HG03060 (cell line): Measurements from ENCODE around the gene SF3A2.

Experiments
- ATAC-seq: cut with Tn5 transposase; IDR thresholded peaks from one replicate; pipeline ENCODE4 v1.9.1; 2021; ENCODE audit warnings: low read depth, moderate number of reproducible peaks; ENCODE audit not compliant: unreplicated experiment

SF3A2 gene

GRCh38 chr19:2226051-2226839, 10.4 kb upstream of the SF3A2 start:
- ATAC-seq: no peak

GRCh38 chr19:2226840-2227360, 9.7 kb upstream of the SF3A2 start:
- ATAC-seq: no peak

- no peak for ATAC-seq
Measured at GRCh38 chr19:2227415-2228156, 9.0 kb upstream of the SF3A2 start.

- ATAC-seq: no peak
Measured at GRCh38 chr19:2228157-2229030, 8.2 kb upstream of the SF3A2 start.

GRCh38 chr19:2229103-2230032, 7.3 kb upstream of the SF3A2 start:
- ATAC-seq: no peak

- no peak for ATAC-seq
Measured at GRCh38 chr19:2230033-2230531, 6.5 kb upstream of the SF3A2 start.

- ATAC-seq: no peak
Measured at GRCh38 chr19:2230807-2231533, 5.7 kb upstream of the SF3A2 start.

GRCh38 chr19:2231621-2232221, 4.9 kb upstream of the SF3A2 start:
- no peak for ATAC-seq

- no peak for ATAC-seq
Measured at GRCh38 chr19:2232286-2233151, 4.1 kb upstream of the SF3A2 start.

GRCh38 chr19:2233601-2234280, 2.9 kb upstream of the SF3A2 start:
- ATAC-seq: no peak

- no peak for ATAC-seq
Measured at GRCh38 chr19:2234996-2235380, 1.6 kb upstream of the SF3A2 start.

GRCh38 chr19:2235381-2236063, 1.1 kb upstream of the SF3A2 start:
- ATAC-seq: no peak

- ATAC-seq: no peak
Measured at GRCh38 chr19:2236064-2236313, 635 bp upstream of the SF3A2 start.

- ATAC-seq: no peak
Measured at GRCh38 chr19:2237051-2237868, 636 bp downstream of the SF3A2 start.

GRCh38 chr19:2237869-2238153, 1.2 kb downstream of the SF3A2 start:
- ATAC-seq: no peak

GRCh38 chr19:2239173-2239572, 2.5 kb downstream of the SF3A2 start:
- no peak for ATAC-seq
